Measurements from ENCODE around the gene HHLA2. TPM values are rescaled to one million over a fixed set of nuclear protein-coding genes. Genes with fewer than 3 reads are reported as not detected.
"Not testable (repeated sequence)": the region's sequence is repeated elsewhere in the genome, so short reads cannot be mapped to it uniquely, and the experiment has no call there.

The HHLA2 gene, protein sequence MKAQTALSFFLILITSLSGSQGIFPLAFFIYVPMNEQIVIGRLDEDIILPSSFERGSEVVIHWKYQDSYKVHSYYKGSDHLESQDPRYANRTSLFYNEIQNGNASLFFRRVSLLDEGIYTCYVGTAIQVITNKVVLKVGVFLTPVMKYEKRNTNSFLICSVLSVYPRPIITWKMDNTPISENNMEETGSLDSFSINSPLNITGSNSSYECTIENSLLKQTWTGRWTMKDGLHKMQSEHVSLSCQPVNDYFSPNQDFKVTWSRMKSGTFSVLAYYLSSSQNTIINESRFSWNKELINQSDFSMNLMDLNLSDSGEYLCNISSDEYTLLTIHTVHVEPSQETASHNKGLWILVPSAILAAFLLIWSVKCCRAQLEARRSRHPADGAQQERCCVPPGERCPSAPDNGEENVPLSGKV
- 1 to 10 TPM in 4 of 5 donors, under 1 TPM in 1; 0.31 to 3.1 (median 2.2) TPM for polyA plus RNA-seq (ENCODE audit: insufficient read depth in 1 of 5, insufficient read length in 5 of 5, low replicate concordance in 1 of 5)
- long read RNA-seq, donor 1: 0 reads
- long read RNA-seq, donor 2: 0 reads
- long read RNA-seq, donor 3: 0 reads
- long read RNA-seq, donor 4: 0 reads
- long read RNA-seq, donor 5: 0 reads
- long read RNA-seq, donor 6: 0 reads
- long read RNA-seq, donor 7, partial matches to known transcripts: 0 of 1 reads
- long read RNA-seq, donor 7, other reads (novel, unspliced or antisense): 0 of 1 reads
- long read RNA-seq, donor 8: 0 reads

DNA sequence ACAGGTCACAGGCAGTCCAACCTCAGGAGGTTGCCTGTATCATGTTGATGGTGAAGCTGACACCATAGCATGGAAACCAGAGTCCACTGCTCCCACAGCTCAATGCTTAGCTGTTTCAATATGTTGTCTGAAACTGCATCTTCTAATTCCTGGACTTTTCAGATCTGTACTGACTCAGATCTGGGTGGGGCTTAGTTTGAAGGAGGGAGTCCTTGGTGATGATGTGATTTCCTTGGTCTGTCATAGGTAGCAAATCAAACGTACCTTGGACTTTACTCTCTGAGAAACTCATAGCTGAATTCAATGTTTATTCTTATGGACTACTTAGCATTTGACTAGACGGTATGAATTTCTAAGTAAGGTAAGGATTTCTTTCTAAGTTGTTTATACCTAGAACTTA is at the start of gene HHLA2:
HHLA2 (plus strand) TSS at position 310 of the 400 bp plus-strand sequence. CDS start 55,266 bp downstream, outside the sequence.
- DNase-seq: no peak

DNA sequence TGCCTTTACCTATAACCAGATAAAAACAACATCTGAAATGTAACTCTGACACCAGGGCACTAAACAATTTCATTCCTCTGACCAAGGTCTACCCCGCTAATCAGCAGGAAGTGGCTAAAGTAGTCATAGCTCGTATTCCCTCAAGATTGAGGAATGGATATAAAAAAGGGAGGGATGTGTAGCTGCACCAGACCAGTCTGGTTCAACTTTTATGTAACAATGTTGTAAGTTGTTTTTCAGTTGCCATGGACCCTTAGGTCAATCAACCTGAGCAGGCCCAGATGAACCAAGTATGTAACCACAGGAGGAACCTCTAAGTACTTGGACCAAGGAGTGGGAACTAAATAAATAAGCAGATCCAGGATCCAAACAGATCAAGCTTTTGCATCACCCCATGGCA is 45.7 kb upstream of the HHLA2 start:
- DNase-seq: no peak

DNA sequence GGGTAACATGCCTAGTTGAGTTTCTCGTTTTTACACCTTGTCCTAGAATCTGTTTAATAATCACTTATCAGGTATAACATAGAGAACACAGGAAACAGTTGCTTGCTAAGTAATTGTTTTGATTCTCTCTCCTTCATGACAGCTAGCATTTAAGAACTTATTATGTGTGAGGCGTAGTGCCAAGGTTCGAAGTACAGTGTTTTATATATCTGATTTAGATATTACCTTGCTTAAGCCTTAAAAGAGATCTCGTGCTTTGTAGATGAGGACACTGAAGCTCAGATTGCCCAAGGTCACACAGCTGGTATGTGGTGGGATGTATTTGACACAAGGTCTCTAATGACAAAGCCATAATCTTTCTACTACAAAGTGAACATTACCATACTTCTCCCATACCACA is 45.1 kb upstream of the HHLA2 start:
- no peak for DNase-seq

DNA sequence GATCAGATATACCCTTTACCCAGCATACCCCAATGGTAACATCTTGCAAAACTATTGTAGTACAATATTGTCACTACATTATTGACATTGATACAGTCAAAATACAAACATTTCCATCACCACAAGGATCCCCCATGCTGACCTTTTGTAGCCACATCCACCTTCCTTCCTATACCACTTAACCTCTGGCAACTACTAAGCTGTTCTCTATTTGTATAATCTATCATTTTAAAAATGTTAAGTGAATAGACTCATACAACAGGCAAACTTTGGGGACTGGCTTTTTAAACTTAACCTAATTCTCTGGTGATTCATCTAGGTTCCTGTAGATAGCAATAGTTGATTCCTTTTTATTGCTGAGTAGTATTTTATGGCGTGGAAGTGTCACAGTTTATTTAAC is 44.5 kb upstream of the HHLA2 start:
- DNase-seq: no peak

GRCh38 chr3:108255131-108255530 is 41.2 kb upstream of the HHLA2 start:
- no peak for DNase-seq

DNA sequence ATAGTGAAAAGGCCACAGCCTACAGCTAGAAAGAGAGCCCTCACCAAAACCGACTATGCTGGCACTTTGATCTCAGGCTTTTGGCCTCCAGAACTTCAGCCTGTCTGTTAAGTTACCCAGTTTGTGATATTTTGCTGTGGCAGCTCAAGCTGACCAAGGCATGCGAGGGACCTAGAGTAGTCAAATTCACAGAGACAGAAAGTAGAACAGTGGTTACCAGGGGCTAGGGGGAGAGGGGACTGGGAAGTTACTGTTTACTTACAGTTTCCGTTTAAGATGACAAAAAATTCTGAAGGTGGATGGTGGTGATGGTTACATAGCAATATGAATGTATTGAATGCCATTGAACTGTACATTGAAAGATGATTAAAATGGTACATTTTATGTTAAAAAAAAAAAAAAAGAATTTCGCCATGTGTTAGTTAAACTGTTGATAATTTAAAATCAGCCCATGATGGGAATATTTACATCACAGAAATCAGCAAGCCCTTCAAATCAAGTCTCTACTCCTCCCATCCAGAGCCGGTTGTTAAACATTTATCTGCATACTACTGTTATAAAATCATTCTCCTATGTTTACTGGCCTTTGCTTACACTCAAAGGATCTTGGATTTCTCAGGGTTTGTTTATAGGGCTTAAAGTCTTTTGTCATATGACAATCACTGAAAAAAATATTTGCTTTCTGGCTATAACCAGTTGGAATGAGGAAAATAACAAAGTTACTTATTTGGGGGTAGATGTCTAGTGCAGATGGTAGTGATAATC is 31.6 kb upstream of the HHLA2 start:
- DNase-seq: not testable (repeated sequence)

DNA sequence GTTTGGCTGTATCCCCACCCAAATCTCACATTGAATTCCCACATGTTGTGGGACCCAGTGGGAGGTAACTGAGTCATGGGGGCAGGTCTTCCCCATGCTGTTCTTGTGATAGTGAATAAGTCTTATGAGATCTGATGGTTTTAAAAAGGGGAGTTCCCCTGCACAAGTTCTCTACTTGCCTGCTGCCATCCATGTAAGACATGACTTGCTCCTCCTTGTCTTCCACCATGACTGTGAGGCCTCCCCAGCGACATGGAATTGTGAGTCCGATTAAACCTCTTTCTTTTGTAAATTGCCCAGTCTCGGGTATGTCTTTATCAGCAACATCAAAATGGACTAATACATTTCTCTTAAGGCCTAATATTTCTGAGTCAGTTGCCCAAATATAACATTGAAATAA is 28.1 kb upstream of the HHLA2 start:
- DNase-seq: not testable (repeated sequence)

DNA sequence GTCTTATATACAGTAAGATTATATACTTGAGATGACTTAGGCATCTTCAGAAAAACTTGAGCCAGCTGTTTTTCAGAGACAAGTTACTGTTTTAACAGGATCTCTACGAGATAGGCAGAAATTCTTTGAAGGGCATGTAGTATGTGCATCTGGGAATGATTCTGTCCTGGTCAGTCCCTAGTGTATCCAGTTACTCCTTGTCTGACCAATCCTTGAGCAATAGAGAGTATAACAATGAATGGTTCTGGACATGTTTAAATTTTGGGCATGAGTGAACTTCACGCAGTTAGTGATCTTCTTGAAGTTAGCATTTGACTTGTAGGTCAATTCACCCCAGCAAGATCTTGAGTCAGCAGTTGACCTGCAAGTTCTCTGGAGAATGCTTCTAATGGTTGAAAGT is 24.7 kb upstream of the HHLA2 start:
- DNase-seq: no peak

GRCh38 chr3:108279066-108279465 is 17.3 kb upstream of the HHLA2 start:
- not testable (repeated sequence) for DNase-seq

- DNase-seq: no peak
Measured at GRCh38 chr3:108280476-108280875, 15.9 kb upstream of the HHLA2 start.

- no peak for DNase-seq
Measured at GRCh38 chr3:108281670-108282069, 14.7 kb upstream of the HHLA2 start.

- peak; percentile 18 to 42 for DNase-seq
Measured at GRCh38 chr3:108283006-108283405, 13.3 kb upstream of the HHLA2 start.

DNA sequence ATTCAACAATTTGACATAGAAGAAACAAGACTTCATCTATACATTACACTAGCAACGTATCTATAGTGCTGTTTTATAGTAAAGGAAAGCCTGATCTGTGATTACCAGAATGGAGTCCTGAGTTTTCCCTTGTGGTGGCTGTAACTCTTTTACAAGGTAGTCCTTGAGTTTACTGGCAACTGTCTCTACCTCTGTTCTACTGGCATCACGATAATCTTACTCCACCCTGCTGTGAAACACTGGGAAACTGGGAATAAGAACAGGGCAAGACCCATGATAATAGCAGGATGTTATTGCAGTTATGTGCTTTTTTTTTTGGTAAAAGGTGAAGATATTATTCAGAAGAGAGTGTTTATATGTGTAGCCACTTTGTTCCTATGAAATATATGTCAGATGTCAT is 12.4 kb upstream of the HHLA2 start:
- DNase-seq: no peak

DNA sequence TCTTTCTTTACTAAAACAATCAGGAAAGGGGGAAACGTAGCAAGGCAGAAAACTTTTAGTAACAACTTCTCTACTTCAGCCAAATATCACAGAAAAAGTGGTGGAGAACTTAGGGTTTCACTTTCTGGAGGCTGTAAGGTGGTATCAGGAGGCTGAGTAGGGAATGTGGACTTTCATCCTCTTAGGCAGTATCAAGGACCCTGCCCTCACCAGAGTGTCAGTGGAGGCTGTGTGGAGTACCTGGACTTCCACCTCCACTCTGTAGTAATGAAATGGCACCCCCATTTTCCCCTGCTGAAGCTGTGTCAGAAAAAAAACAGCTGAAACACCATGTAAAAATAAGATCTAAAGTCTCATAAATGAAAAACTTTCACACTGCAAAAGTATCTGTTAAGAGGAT is 11.2 kb upstream of the HHLA2 start:
- DNase-seq: no peak

- no peak for DNase-seq
Measured at GRCh38 chr3:108287146-108287545, 9.2 kb upstream of the HHLA2 start.

- not testable (repeated sequence) for DNase-seq
Measured at GRCh38 chr3:108288193-108288592, 8.2 kb upstream of the HHLA2 start.

GRCh38 chr3:108289159-108289558 is 7.2 kb upstream of the HHLA2 start:
- DNase-seq: no peak

GRCh38 chr3:108292450-108292849 is 3.9 kb upstream of the HHLA2 start:
- DNase-seq: no peak

DNA sequence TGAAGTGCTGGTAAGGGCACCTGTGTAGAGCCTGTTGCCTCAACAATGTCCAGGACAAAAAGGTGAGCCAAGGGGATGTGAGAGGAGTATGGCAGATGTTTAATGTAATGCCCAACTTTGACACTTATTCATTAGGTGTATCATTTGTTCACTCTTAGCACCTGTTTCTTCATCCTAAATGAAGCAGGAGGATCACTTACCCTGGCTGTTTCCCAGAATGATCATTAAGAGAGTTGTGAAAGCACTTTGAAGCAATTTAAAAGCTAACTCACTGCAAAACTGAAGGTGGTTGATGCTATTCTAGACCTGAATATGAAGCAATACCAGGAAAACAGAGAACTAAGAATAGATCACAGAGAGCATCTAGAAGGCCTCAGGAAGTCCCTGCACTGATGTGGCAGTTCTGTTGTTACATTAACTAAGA is 3.4 kb upstream of the HHLA2 start:
- DNase-seq: no peak

DNA sequence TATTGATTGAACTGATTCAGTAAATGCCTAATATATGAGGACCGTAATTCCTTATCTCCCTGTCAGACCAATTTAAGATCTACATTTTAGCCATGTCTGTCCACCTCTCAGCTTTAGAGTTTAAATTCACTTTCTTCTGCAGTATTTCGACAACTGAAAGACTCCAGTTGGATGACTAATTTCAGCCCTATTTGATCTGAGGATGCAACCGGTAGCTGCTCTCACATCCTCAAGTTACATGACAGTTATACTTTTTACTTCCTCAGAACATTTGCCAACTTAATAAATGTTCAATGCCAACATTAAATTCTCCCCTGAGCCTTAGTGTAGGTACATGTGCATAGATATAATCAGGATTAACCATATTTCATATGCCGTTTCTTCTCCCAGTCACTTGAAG is 2.5 kb upstream of the HHLA2 start:
- no peak for DNase-seq

DNA sequence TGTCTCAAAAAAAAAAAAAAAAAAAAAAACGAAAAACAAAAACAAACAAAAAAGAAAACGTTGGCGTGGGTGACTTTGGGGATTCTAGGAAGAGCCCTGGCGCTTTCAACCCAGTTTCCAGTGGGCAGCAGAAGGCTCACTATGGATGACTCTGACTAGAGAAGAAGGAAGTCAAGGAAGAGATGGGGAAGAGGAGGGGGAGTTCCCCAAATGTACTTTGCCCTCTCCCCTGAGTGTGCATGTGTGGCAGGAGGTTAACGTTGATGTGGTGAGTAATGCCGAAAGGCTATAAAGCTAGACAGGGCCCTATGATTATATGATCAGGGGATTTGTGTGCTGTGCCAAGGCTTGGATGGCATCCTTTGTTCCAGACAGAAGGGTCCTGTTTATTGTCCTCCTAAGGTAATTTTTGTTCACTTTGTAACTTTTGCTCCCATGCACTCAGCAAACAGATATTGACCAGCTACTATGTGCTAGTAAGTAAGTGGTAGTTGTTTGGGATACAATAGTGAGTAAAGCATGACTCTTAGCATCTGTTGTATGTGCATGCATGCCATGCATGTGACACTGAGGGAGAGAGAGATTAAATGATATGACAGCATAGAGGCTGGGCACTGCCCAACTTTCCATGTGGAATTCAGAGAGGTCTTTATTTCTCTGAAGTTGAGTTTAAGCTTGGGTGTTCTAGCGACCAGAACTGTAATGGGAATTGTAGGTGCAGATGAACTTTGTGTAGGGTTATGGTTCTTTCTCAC is 750 bp upstream of the HHLA2 start:
- DNase-seq: no peak

DNA sequence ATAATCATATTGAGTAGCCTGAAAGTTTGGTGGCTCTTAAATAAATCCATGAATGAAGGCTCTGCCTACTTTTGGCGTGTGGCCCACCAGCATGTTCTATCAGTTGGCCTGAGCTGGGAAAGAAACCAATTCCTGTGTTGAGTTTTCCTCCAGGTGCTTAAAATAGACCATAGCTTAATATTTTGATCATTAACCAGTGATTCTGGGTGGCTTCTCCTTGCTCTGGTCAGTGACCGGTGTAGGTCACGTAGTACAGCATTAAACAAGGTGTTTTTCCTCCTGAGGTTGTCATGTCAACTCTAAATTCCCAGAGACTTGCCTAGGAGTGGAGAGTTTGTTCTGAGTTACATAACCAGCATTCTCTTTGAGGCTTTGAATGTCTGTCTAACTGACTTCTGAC is 1.3 kb downstream of the HHLA2 start:
- DNase-seq: peak; percentile 12 to 27

Measured in right lung (tissue), 10 donors.